Kidney (tissue), 14 donors: ENCODE results near the gene OXER1. TPM values are rescaled to one million over a fixed set of nuclear protein-coding genes. Genes with fewer than 3 reads are reported as not detected.

Source experiments
- DNase-seq, 5 donors: peaks; one replicate each; pipeline ENCODE4 v3.0.0-alpha.2; 2013 to 2020
- FAIRE-seq: peaks from 2 replicates; lab custom pipeline; 2012; peaks lifted over from hg19 to GRCh38; lab: Jason Lieb, UNC
- H3K27ac ChIP-seq, 2 donors: one replicate each; pipeline ENCODE4 v1.7.0; 2013; ENCODE audit warnings: low read depth in 2 of 2, low read length in 2 of 2, inconsistent platforms in 1 of 2
- H3K27me3 ChIP-seq: one replicate; pipeline ENCODE4 v1.7.1; 2013; ENCODE audit warnings: low read length, inconsistent platforms; ENCODE audit not compliant: control insufficient read depth, insufficient read depth
- H3K36me3 ChIP-seq, 3 donors: one replicate each; pipeline versions ENCODE4 v1.7.0 to v1.7.1; 2013; ENCODE audit warnings: low read length in 3 of 3, control low read depth in 1 of 3, inconsistent platforms in 1 of 3; ENCODE audit not compliant: insufficient read depth in 3 of 3, control insufficient read depth in 2 of 3
- H3K4me1 ChIP-seq, 3 donors: one replicate each; pipeline versions ENCODE4 v1.7.0 to v1.7.1; 2013; ENCODE audit warnings: low read length in 3 of 3, inconsistent platforms in 1 of 3, low read depth in 1 of 3; ENCODE audit not compliant: control insufficient read depth in 2 of 3, insufficient read depth in 2 of 3
- H3K4me3 ChIP-seq, 3 donors: one replicate each; pipeline versions ENCODE4 v1.7.0 to v1.8.1; 2013; ENCODE audit warnings: low read length in 3 of 3, control low read depth in 1 of 3, inconsistent platforms in 1 of 3
- H3K9ac ChIP-seq, 3 donors: one replicate each; pipeline versions ENCODE4 v1.7.0 to v1.7.1; 2013; ENCODE audit warnings: low read length in 3 of 3, control low read depth in 1 of 3, inconsistent platforms in 1 of 3
- H3K9me3 ChIP-seq, 3 donors: one replicate each; pipeline versions ENCODE4 v1.7.0 to v1.7.1; 2013; ENCODE audit warnings: low read length in 3 of 3, control low read depth in 1 of 3, inconsistent platforms in 1 of 3; ENCODE audit not compliant: control insufficient read depth in 2 of 3, insufficient read depth in 1 of 3
- intact Hi-C: fragments of 100-400 bp; cut with DNase I; formaldehyde crosslinking; loops from one replicate; pipeline ENCODE4 v1.11.1; 2022
- polyA plus RNA-seq: library from polyadenylated mRNA; stranded (reverse); fragments of 350-450 nt; fragmentation: Illumina TruSeq; extraction: RNeasy Lipid Tissue Mini Kit (QIAGEN cat#74804); gene quantifications from one replicate; pipeline ENCODE4 v1.2.3, GENCODE V29; 2014; ENCODE audit warnings: low read depth, low replicate concordance; ENCODE audit not compliant: insufficient read depth
- total RNA-seq: library from RNA; stranded (reverse); fragmentation: NEBNext Ultra II Directional; extraction: Animal tissue kit (Norgen Biotek cat#: 25700); gene quantifications from one replicate; pipeline ENCODE4 v1.2.1, GENCODE V29; 2021
- TF ChIP-seq, protein P1 (sequence below): IDR thresholded peaks from 3 replicates; pipeline ENCODE4 v1.5.1; 2012; ENCODE audit warnings: mild to moderate bottlenecking, moderate library complexity, borderline replicate concordance; ENCODE audit not compliant: insufficient read depth; ENCODE audit errors: extremely low read depth
- donor health status: control.
- donor health status: control.
- donor health status: control.
- donor health status: control.
- donor health status: control.
- donor health status: DM: yes; HTN: yes; CAD: no.
- donor health status: Normal renal cell carcinoma (clear cell type).

The OXER1 gene
- total and polyA plus RNA-seq, 2 donors from 2014 or later, result 2.5 to 5.4 TPM

DNA sequence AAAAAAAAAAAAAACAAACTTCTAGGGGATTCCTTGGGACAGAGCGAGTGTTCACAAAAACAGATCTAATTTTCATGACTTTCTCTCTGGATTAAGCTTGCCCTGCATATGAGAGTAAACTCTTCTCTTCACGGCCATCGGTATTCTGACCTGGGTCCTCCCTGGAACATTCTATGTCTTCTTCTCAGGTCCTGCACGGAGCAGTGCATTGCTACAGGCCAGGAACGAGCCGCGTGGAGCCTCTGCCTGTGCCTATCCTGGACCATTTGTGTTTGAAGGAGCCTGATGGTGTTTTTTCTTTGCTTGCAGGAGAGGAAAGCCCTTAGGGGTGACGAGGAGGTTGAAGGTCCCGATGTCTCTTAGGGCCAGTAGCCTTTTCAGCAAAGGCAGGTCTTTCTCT is 1.8 kb upstream of the OXER1 start:
- Histone ChIP-seq H3K4me3 (no peak overlapping the region), H3K27me3 (no peaks in the 10 kb centered on the region), H3K9ac (no peak overlapping the region), H3K4me1 (no peaks in the 10 kb centered on the region), H3K27ac (no peak overlapping the region), H3K36me3 (no peaks in the 10 kb centered on the region), H3K9me3 (no peaks in the 10 kb centered on the region)
- TF ChIP-seq, protein P1, sequence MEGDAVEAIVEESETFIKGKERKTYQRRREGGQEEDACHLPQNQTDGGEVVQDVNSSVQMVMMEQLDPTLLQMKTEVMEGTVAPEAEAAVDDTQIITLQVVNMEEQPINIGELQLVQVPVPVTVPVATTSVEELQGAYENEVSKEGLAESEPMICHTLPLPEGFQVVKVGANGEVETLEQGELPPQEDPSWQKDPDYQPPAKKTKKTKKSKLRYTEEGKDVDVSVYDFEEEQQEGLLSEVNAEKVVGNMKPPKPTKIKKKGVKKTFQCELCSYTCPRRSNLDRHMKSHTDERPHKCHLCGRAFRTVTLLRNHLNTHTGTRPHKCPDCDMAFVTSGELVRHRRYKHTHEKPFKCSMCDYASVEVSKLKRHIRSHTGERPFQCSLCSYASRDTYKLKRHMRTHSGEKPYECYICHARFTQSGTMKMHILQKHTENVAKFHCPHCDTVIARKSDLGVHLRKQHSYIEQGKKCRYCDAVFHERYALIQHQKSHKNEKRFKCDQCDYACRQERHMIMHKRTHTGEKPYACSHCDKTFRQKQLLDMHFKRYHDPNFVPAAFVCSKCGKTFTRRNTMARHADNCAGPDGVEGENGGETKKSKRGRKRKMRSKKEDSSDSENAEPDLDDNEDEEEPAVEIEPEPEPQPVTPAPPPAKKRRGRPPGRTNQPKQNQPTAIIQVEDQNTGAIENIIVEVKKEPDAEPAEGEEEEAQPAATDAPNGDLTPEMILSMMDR, result no peak
- FAIRE-seq (no peak), DNase-seq (no peak)
- intact Hi-C loops, result no loop called here

DNA sequence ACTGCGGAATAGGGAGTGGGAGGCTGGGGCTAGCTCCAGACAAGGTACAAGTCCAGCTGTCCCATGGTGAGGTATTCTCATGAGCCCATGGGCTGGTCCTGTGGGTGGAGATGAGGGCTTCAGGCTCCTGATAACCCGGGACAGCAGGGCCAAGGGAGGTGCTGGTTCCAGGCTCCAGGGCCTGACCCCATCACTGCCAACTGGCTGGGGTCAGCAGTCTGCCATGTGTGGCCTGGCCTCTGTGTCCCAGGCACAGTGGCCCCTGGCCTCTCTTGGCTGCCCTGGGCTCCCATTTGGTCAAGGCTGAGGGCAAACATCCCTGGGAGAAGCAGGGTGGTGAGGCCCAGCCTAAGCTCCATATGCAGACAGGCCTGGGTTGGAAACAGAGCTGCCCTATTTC is 966 bp upstream of the OXER1 start:
- Histone ChIP-seq H3K36me3 (no peaks in the 10 kb centered on the region), H3K4me3 (no peak overlapping the region), H3K9me3 (no peaks in the 10 kb centered on the region), H3K9ac (no peak overlapping the region), H3K27me3 (no peaks in the 10 kb centered on the region), H3K4me1 (no peaks in the 10 kb centered on the region), H3K27ac (no peak overlapping the region)
- no peak for DNase-seq
- FAIRE-seq, result no peak
- TF ChIP-seq, protein P1, result no peak
- intact Hi-C loops, result no loop called here

DNA sequence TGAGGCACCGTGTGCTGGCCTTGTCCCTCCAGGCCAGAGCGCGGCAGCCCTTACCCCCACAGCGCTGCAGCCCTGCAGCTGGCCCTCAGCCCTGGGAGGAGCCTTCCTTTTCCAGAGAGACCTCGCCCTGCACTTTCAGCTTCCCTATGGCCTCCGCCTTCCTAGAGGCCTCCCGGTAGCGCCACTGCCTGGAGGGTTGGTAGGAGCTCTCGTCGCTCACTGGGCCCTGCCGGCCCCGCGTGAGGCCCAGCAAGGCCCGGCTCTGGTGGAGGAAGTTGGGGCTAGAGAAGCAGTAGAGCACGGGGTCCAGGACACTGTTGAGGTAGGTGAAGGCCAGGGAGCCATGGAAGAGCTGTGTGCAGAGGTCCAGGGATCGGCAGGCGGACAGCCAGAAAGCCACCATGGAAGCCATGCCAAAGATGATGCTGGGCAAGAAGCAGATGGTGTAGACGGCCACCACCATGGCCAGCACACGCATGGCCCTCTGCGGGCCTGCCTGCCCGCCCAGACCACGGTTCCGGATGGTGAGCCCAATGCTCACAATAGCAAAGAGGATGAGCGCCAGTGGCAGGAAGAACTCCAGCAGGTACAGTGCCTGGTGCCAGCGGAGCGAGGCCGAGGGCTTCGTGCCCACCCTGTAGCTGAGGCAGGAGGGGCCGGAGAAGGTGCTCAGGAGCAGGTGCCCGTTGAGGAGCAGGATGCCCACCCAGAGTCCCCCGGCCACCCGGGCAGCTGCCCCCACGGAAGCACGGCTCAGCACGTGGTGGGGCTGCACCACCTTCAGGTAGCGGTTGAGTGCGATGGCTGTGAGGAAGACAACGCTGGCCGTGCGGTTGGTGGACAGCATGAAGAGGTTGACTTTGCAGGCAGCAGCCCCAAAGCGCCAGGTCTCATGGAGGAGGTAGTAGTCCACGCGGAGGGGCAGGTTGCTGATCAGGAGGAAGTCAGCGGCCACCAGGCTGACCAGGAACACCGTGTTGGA is 821 bp downstream of the OXER1 start:
- TF ChIP-seq, protein P1, result no peak
- H3K9me3 ChIP-seq, result no peaks in the 10 kb centered on the region
- FAIRE-seq (no peak), DNase-seq (no peak)
- no peaks in the 10 kb centered on the region for H3K36me3 ChIP-seq
- H3K4me3 ChIP-seq, result no peak overlapping the region
- no peak overlapping the region for H3K9ac ChIP-seq
- no peak overlapping the region for H3K27ac ChIP-seq
- H3K27me3 ChIP-seq, result no peaks in the 10 kb centered on the region
- no peaks in the 10 kb centered on the region for H3K4me1 ChIP-seq
- intact Hi-C loops, result no loop called here
